Left renal pelvis (tissue), 4 donors: ENCODE data around the gene MICAL3. TPM values are rescaled to one million over a fixed set of nuclear protein-coding genes. Genes with fewer than 3 reads are reported as not detected.

ENCODE experiments used
- DNase-seq, 4 donors: peaks; one replicate each; pipeline ENCODE4 v3.0.0-alpha.2; 2013; ENCODE audit warnings: low read depth in 4 of 4, low spot score in 3 of 4
- polyA plus RNA-seq, 4 donors: library from polyadenylated mRNA; unstranded; fragments of 120-200 nt; gene quantifications; one replicate each; pipeline ENCODE4 v1.2.1, GENCODE V29; 2013; ENCODE audit not compliant: insufficient read length in 4 of 4

MICAL3 gene
- polyA plus RNA-seq, 4 donors = 20.7 to 37.1 (median 34.1) TPM

- no peak for DNase-seq
Observed at GRCh38 chr22:17828502-17829080, 195.8 kb downstream of the MICAL3 start.

GRCh38 chr22:17827466-17827865 is 196.9 kb downstream of the MICAL3 start:
- no peak for DNase-seq

- no peak for DNase-seq
Observed at GRCh38 chr22:17825876-17826550, 198.3 kb downstream of the MICAL3 start.

- no peak for DNase-seq
Observed at GRCh38 chr22:17824457-17824856, 199.9 kb downstream of the MICAL3 start.

GRCh38 chr22:17823964-17824363 is 200.4 kb downstream of the MICAL3 start:
- DNase-seq = no peak

GRCh38 chr22:17823226-17823625 is 201.1 kb downstream of the MICAL3 start:
- no peak for DNase-seq

- DNase-seq = no peak
Observed at GRCh38 chr22:17822087-17822486, 202.3 kb downstream of the MICAL3 start.

- no peak for DNase-seq
Observed at GRCh38 chr22:17820879-17821439, 203.4 kb downstream of the MICAL3 start.

- no peak for DNase-seq
Observed at GRCh38 chr22:17818649-17819048, 205.7 kb downstream of the MICAL3 start.

- no peak for DNase-seq
Observed at GRCh38 chr22:17818180-17818579, 206.2 kb downstream of the MICAL3 start.

- DNase-seq = no peak
Observed at GRCh38 chr22:17817511-17818065, 206.8 kb downstream of the MICAL3 start.

- DNase-seq = no peak
Observed at GRCh38 chr22:17817079-17817478, 207.3 kb downstream of the MICAL3 start.

GRCh38 chr22:17816649-17817048 is 207.7 kb downstream of the MICAL3 start:
- no peak for DNase-seq

GRCh38 chr22:17815703-17816254 is 208.6 kb downstream of the MICAL3 start:
- DNase-seq = no peak

GRCh38 chr22:17814830-17815229 is 209.5 kb downstream of the MICAL3 start:
- DNase-seq = no peak

- DNase-seq = no peak
Observed at GRCh38 chr22:17814084-17814483, 210.3 kb downstream of the MICAL3 start.

- no peak for DNase-seq
Observed at GRCh38 chr22:17811119-17811518, 213.2 kb downstream of the MICAL3 start.

- no peak for DNase-seq
Observed at GRCh38 chr22:17810570-17811116, 213.7 kb downstream of the MICAL3 start.

GRCh38 chr22:17808693-17809403 is 215.5 kb downstream of the MICAL3 start:
- no peak for DNase-seq

- no peak for DNase-seq
Observed at GRCh38 chr22:17807578-17808410, 216.6 kb downstream of the MICAL3 start.
